Cardiac fibroblast (primary cell): ENCODE results near the gene TADA2A.

Experiments
- DNase-seq, 2 donors: peaks; one replicate each; pipeline versions ENCODE4 v3.0.0 to v3.0.0-alpha.2; 2010; ENCODE audit warnings: low read depth in 2 of 2
- H3K4me3 ChIP-seq, 2 donors: replicated peaks in 1 of 2; 1 replicate in 1 of 2; 2 replicates in 1 of 2; pipeline ENCODE4 v1.5.1; 2011; ENCODE audit warnings: low read depth in 2 of 2, low read length in 2 of 2, mild to moderate bottlenecking in 2 of 2, moderate library complexity in 1 of 2
- TF ChIP-seq, protein P1 (sequence below): IDR thresholded peaks from one replicate; pipeline ENCODE4 v1.5.1; 2011; ENCODE audit warnings: low read depth, mild to moderate bottlenecking, low read length, inconsistent platforms

Gene TADA2A

DNA sequence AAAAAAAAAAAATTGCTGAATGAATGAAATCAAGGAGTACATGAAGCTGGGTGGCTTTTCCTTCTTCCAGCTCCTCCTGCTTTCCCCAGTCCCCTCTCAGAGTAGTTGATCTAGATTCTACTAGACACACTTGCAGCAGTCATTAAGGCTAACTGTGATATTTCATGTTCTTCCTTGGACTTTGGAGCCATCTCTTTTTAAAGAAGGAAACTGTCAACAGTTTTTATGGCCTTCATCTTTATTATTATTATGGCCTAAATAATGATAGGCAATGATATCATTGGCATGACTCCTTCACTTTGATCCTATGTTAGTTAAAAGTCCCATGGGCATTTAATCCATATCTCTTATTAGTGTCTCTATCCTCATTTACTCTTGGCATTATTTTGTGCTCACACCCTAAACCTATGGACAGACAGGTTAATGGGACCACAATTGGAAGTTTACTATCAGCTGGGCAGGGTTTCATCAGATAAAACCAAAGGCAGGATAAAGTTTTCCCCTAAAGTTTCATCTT lies 21.2 kb upstream of the TADA2A start:
- DNase-seq: no peak
- no peak overlapping the region for H3K4me3 ChIP-seq
- TF ChIP-seq, protein P1, sequence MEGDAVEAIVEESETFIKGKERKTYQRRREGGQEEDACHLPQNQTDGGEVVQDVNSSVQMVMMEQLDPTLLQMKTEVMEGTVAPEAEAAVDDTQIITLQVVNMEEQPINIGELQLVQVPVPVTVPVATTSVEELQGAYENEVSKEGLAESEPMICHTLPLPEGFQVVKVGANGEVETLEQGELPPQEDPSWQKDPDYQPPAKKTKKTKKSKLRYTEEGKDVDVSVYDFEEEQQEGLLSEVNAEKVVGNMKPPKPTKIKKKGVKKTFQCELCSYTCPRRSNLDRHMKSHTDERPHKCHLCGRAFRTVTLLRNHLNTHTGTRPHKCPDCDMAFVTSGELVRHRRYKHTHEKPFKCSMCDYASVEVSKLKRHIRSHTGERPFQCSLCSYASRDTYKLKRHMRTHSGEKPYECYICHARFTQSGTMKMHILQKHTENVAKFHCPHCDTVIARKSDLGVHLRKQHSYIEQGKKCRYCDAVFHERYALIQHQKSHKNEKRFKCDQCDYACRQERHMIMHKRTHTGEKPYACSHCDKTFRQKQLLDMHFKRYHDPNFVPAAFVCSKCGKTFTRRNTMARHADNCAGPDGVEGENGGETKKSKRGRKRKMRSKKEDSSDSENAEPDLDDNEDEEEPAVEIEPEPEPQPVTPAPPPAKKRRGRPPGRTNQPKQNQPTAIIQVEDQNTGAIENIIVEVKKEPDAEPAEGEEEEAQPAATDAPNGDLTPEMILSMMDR: no peak

DNA sequence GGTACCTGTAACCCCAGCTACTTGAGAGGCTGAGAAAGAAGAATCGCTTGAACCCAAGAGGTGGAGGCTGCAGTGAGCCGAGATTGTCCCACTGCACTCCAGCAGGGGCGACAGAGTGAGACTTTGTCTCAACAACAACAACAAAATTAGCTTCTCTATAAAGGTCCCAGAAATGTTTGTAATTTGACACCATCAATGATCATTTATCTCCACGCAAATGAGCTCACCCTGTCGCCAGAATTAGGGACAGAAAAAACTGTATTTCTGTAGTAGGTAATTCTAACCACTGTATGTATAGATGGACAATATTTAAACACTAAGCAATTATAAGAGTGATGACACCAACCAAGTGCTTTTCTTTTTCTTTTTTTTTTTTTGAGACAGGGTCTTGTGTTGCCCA lies 20.2 kb upstream of the TADA2A start:
- TF ChIP-seq, protein P1: no peak
- H3K4me3 ChIP-seq: no peak overlapping the region
- no peak for DNase-seq

DNA sequence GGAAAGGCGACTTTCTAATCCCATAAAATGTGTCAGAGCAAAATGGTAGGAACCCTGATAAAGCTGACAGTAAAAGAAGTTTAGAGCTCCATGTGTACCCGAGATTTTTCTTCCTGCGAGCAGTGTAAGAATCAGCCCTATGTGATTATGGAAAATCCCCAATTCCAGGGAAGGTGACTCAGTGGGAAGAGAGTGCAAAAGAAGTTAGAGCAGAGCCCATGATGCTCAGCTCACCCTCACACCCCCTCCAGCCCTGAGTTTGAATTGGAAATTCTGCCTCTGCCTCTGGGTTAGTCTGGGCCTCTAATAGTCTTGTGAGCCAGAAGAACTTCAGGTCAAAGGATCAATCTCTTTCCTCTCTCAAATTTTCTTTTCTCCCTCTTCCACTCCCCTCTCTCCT lies 18.4 kb upstream of the TADA2A start:
- H3K4me3 ChIP-seq: no peak overlapping the region
- TF ChIP-seq, protein P1: no peak
- peak in 1 of 2 donors; percentile 52 for DNase-seq

DNA sequence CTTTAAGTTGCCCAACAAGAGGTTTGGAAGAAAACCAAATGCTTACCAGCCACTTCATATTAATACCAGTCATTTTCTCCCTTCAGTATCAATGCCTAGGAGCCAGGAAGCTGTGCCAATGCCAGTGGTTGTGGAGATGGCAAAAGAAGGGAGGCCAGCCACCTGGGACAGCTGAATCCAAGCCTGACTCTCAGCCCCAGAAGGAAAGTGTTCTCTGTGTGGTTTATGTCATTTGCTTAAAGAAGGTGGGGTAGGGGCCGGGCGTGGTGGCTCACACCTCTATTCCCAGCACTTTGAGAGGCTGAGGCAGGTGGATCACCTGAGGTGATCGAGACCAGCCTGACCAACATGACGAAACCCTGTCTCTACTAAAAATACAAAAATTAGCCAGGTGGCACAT lies 17.5 kb upstream of the TADA2A start:
- no peak for DNase-seq
- H3K4me3 ChIP-seq: no peak overlapping the region
- TF ChIP-seq, protein P1: no peak

DNA sequence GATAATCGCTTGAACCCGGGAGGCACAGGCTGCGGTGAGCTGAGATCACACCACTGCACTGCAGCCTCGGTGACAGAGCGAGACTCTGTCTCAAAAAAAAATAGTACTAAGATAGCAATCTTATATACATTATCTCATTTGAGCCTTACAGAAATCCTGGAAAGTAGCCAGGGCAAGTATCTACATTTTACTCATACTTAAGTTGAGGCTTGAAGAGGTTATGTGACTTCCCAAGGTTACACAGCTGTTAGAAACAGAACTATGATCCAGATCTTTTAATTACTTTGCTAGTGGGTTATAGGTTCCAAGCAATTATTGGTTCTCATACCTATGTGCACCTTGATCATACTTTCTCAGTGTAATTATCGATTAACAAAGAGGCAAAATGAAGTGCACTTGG lies 15.5 kb upstream of the TADA2A start:
- TF ChIP-seq, protein P1: no peak
- H3K4me3 ChIP-seq: no peak overlapping the region
- peak in 1 of 2 donors; percentile 26 for DNase-seq

DNA sequence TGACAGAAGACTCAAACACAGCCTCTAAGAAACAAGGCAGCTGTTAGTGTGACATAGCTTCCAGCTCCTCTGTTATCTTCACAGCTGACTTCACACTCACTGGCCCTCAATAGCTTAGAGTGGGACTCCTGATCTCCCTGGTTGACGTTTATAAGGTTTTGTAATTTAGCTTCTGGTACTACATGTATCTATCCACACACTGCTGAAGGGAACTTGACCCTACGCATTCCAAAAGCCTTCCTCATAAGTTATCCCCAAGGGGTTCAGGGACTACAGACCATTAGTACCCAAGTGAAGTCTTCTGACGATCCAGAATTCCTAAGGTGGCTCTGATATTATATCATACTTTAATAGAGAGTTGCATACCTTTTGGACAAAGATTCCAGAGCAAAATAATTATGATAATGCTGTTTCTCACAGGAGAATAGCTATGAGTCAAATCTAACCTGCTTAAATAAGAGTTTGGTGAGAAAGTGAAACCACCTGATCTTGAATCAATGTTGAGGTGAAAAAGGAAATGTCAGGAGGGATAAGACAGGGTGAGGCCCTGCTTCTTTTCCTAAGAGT lies 14.6 kb upstream of the TADA2A start:
- peak; percentile 88 to 92 for DNase-seq
- TF ChIP-seq, protein P1: no peak
- no peak overlapping the region for H3K4me3 ChIP-seq

DNA sequence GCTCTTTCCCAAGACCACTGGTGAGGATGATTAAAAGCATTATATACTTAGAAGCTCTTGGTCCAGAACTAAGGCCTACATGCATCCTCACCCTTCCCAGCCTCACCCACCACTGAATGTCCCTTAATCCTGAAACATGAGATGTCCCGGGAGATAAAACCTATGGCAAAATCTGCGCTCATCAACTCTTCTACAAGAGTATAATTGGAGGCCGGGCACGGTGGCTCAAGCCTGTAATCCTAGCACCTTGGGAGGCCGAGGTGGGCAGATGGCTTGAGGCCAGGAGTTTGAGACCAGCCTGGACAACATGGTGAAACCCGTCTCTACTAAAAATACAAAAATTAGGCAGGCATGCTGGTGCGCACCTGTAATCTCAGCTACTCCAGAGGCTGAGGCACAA lies 13.3 kb upstream of the TADA2A start:
- H3K4me3 ChIP-seq: no peak overlapping the region
- DNase-seq: no peak
- TF ChIP-seq, protein P1: no peak
